ENCODE data around the gene NUB1. TPM values are rescaled to one million over a fixed set of nuclear protein-coding genes. Genes with fewer than 3 reads are reported as not detected.

Gene NUB1
- total RNA-seq, 2 donors from 2014 or later: 36.9 to 70.3 TPM

- H3K4me1 Mint-ChIP-seq: peaks cover 8% of the 10 kb centered on the region
Measured at GRCh38 chr7:151381348-151382078, 39.9 kb downstream of the NUB1 start.

GRCh38 chr7:151382079-151382885, 40.7 kb downstream of the NUB1 start:
- no peak overlapping the region for H3K27ac Mint-ChIP-seq

More at GRCh38 chr7:151381348-151382078, 39.9 kb downstream of the NUB1 start:
- no peak overlapping the region for H3K27ac Mint-ChIP-seq
- no peaks in the 10 kb centered on the region for H3K9me3 Mint-ChIP-seq
- peak; percentile 63 for ATAC-seq (replicated peaks)
- H3K36me3 Mint-ChIP-seq (ENCODE audit: low read depth): peaks cover 21% of the 10 kb centered on the region
- H3K4me3 Mint-ChIP-seq: peak overlapping the region; percentile 72
- no peaks in the 10 kb centered on the region for H3K27me3 Mint-ChIP-seq

GRCh38 chr7:151383638-151384351, 42.2 kb downstream of the NUB1 start:
- Mint-ChIP-seq H3K4me1 (peaks cover 8% of the 10 kb centered on the region), H3K36me3 (ENCODE audit: low read depth) (no peaks in the 10 kb centered on the region), H3K27me3 (no peaks in the 10 kb centered on the region), H3K4me3 (no peak overlapping the region), H3K27ac (no peak overlapping the region), H3K9me3 (no peaks in the 10 kb centered on the region)
- ATAC-seq (replicated peaks): no peak

More at GRCh38 chr7:151382079-151382885, 40.7 kb downstream of the NUB1 start:
- ATAC-seq (replicated peaks): peak; percentile 50
- no peaks in the 10 kb centered on the region for H3K27me3 Mint-ChIP-seq
- H3K4me3 Mint-ChIP-seq: peak overlapping the region; percentile 72
- H3K9me3 Mint-ChIP-seq: no peaks in the 10 kb centered on the region
- peaks cover 14% of the 10 kb centered on the region for H3K36me3 Mint-ChIP-seq (ENCODE audit: low read depth)
- peaks cover 8% of the 10 kb centered on the region for H3K4me1 Mint-ChIP-seq

GRCh38 chr7:151384352-151384697, 42.7 kb downstream of the NUB1 start:
- no peak for ATAC-seq (replicated peaks)
- peaks cover 7% of the 10 kb centered on the region for H3K4me1 Mint-ChIP-seq
- H3K9me3 Mint-ChIP-seq: no peaks in the 10 kb centered on the region
- no peaks in the 10 kb centered on the region for H3K27me3 Mint-ChIP-seq
- no peak overlapping the region for H3K4me3 Mint-ChIP-seq
- no peaks in the 10 kb centered on the region for H3K36me3 Mint-ChIP-seq (ENCODE audit: low read depth)
- no peak overlapping the region for H3K27ac Mint-ChIP-seq

- no peak for ATAC-seq (replicated peaks)
- no peak overlapping the region for H3K27ac Mint-ChIP-seq
- H3K9me3 Mint-ChIP-seq: no peaks in the 10 kb centered on the region
- H3K36me3 Mint-ChIP-seq (ENCODE audit: low read depth): no peaks in the 10 kb centered on the region
- H3K4me1 Mint-ChIP-seq: peaks cover 4% of the 10 kb centered on the region
- H3K27me3 Mint-ChIP-seq: no peaks in the 10 kb centered on the region
- no peak overlapping the region for H3K4me3 Mint-ChIP-seq
Measured at GRCh38 chr7:151384776-151385625, 43.4 kb downstream of the NUB1 start.

- H3K9me3 Mint-ChIP-seq: no peaks in the 10 kb centered on the region
- ATAC-seq (replicated peaks): no peak
- H3K4me1 Mint-ChIP-seq: peaks cover 4% of the 10 kb centered on the region
- no peak overlapping the region for H3K27ac Mint-ChIP-seq
- H3K36me3 Mint-ChIP-seq (ENCODE audit: low read depth): no peaks in the 10 kb centered on the region
- H3K4me3 Mint-ChIP-seq: no peak overlapping the region
- no peaks in the 10 kb centered on the region for H3K27me3 Mint-ChIP-seq
Measured at GRCh38 chr7:151385626-151386300, 44.2 kb downstream of the NUB1 start.

GRCh38 chr7:151386301-151387160, 44.9 kb downstream of the NUB1 start:
- Mint-ChIP-seq H3K36me3 (ENCODE audit: low read depth) (no peaks in the 10 kb centered on the region), H3K4me1 (peaks cover 4% of the 10 kb centered on the region), H3K4me3 (no peak overlapping the region), H3K27me3 (no peaks in the 10 kb centered on the region), H3K9me3 (no peaks in the 10 kb centered on the region), H3K27ac (no peak overlapping the region)
- no peak for ATAC-seq (replicated peaks)

- H3K27me3 Mint-ChIP-seq: no peaks in the 10 kb centered on the region
- peaks cover 2% of the 10 kb centered on the region for H3K4me1 Mint-ChIP-seq
- no peak overlapping the region for H3K4me3 Mint-ChIP-seq
- no peak overlapping the region for H3K27ac Mint-ChIP-seq
- no peaks in the 10 kb centered on the region for H3K9me3 Mint-ChIP-seq
- H3K36me3 Mint-ChIP-seq (ENCODE audit: low read depth): no peaks in the 10 kb centered on the region
- ATAC-seq (replicated peaks): no peak
Measured at GRCh38 chr7:151387161-151388006, 45.8 kb downstream of the NUB1 start.

- ATAC-seq (replicated peaks): no peak
- Mint-ChIP-seq H3K27me3 (no peaks in the 10 kb centered on the region), H3K36me3 (ENCODE audit: low read depth) (no peaks in the 10 kb centered on the region), H3K9me3 (no peaks in the 10 kb centered on the region), H3K4me1 (peaks cover under 1% of the 10 kb centered on the region), H3K27ac (no peak overlapping the region), H3K4me3 (no peak overlapping the region)
Measured at GRCh38 chr7:151388007-151388297, 46.3 kb downstream of the NUB1 start.

GRCh38 chr7:151388430-151388829, 46.8 kb downstream of the NUB1 start:
- Mint-ChIP-seq H3K4me3 (no peak overlapping the region), H3K27ac (no peak overlapping the region), H3K27me3 (no peaks in the 10 kb centered on the region), H3K9me3 (no peaks in the 10 kb centered on the region), H3K4me1 (peaks cover 3% of the 10 kb centered on the region), H3K36me3 (ENCODE audit: low read depth) (no peaks in the 10 kb centered on the region)
- no peak for ATAC-seq (replicated peaks)

GRCh38 chr7:151389096-151389767, 47.6 kb downstream of the NUB1 start:
- H3K27ac Mint-ChIP-seq: no peak overlapping the region

More at GRCh38 chr7:151389096-151389767, 47.6 kb downstream of the NUB1 start:
- H3K4me1 Mint-ChIP-seq: peaks cover 3% of the 10 kb centered on the region
- H3K36me3 Mint-ChIP-seq (ENCODE audit: low read depth): no peaks in the 10 kb centered on the region
- no peaks in the 10 kb centered on the region for H3K9me3 Mint-ChIP-seq
- H3K4me3 Mint-ChIP-seq: no peak overlapping the region
- no peaks in the 10 kb centered on the region for H3K27me3 Mint-ChIP-seq
- ATAC-seq (replicated peaks): no peak

Data from activated T-helper 17 cell treated with anti-CD3 and anti-CD28 coated beads, Interleukin-2, amount 50 U/mL, for 72 hours (primary cell).